ENCODE data around the gene ATG7.
A peak's percentile ranks its signal among the peaks of the same experiment; 100 is the strongest.

ATG7 gene

GRCh38 chr3:11238060-11238459 is 34.1 kb upstream of the ATG7 start:
- CTCF ChIA-PET, result interaction anchor here (0.7 to 4.3 kb wide), 3 partner anchors 9 to 97 kb away, joined by 3 to 63 read pairs (median 3); no protein-coding TSS in a partner anchor
- Histone ChIP-seq H3K36me3 (ENCODE audit: control insufficient read depth in 2 of 2, insufficient read depth in 1 of 2, low read length in 2 of 2) (no peaks in the 10 kb centered on the region), H3K27ac (ENCODE audit: extremely low read depth, low read depth, low read length) (no peak overlapping the region), H3K4me3 (ENCODE audit: low read depth, low read length) (no peak overlapping the region), H3K4me1 (ENCODE audit: control insufficient read depth, insufficient read depth, low read length) (no peaks in the 10 kb centered on the region), H3K9me3 (ENCODE audit: control insufficient read depth, insufficient read depth, low read depth, low read length) (no peaks in the 10 kb centered on the region)
- POLR2A ChIA-PET, result interaction anchor here (0.5 to 1.2 kb wide), 2 partner anchors 97 to 98 kb away, joined by 5 to 6 read pairs; no protein-coding TSS in a partner anchor
- TF ChIP-seq ZIC2 (tag by site-specific recombination; IDR thresholded peaks at IDR 0.05), result no peak
- TF ChIP-seq ZNF324 (tag by site-specific recombination; IDR thresholded peaks at IDR 0.05), result no peak
- no peak for TF ChIP-seq ELK4 (IDR thresholded peaks at IDR 0.05; ENCODE audit: borderline replicate concordance, low read depth, low read length)
- TF ChIP-seq ZNF239 (tag by site-specific recombination; IDR thresholded peaks at IDR 0.05), result no peak
- no peak for TF ChIP-seq HOXA7 (CRISPR knock-in tag; IDR thresholded peaks at IDR 0.05; ENCODE audit: borderline replicate concordance)
- TF ChIP-seq HOXD13 (CRISPR knock-in tag; IDR thresholded peaks at IDR 0.05; ENCODE audit: borderline replicate concordance), result no peak
- TF ChIP-seq ZNF561 (tag by site-specific recombination; IDR thresholded peaks at IDR 0.05; ENCODE audit: borderline replicate concordance), result no peak
- no peak for TF ChIP-seq ZNF571 (tag by site-specific recombination; IDR thresholded peaks at IDR 0.05)
- no peak for TF ChIP-seq KLF1 (tag by site-specific recombination; IDR thresholded peaks at IDR 0.05)
- TF ChIP-seq ZNF114 (tag by site-specific recombination; IDR thresholded peaks at IDR 0.05), result no peak
- TF ChIP-seq ZSCAN4 (tag by site-specific recombination; IDR thresholded peaks at IDR 0.05), result no peak

GRCh38 chr3:11238880-11239279 is 33.3 kb upstream of the ATG7 start:
- ChIA-PET POLR2A (no interaction called here), CTCF (interaction anchor here (1.0 to 4.3 kb wide), 2 partner anchors 8 to 96 kb away, joined by 3 to 63 read pairs; no protein-coding TSS in a partner anchor)

GRCh38 chr3:11239796-11240195 is 32.4 kb upstream of the ATG7 start:
- CTCF ChIA-PET, result interaction anchor here (0.6 to 1.5 kb wide), 3 partner anchors 33 to 376 kb away, joined by 3 to 5 read pairs (median 3); no protein-coding TSS in a partner anchor
- POLR2A ChIA-PET, result interaction anchor here (0.6 kb wide), 1 partner anchor 35 kb away, joined by 3 read pairs; no protein-coding TSS in a partner anchor

More at GRCh38 chr3:11238880-11239279, 33.3 kb upstream of the ATG7 start:
- Histone ChIP-seq H3K27ac (ENCODE audit: extremely low read depth, low read depth, low read length) (no peak overlapping the region), H3K4me1 (ENCODE audit: control insufficient read depth, insufficient read depth, low read length) (no peaks in the 10 kb centered on the region), H3K9me3 (ENCODE audit: control insufficient read depth, insufficient read depth, low read depth, low read length) (no peaks in the 10 kb centered on the region), H3K4me3 (ENCODE audit: low read depth, low read length) (no peak overlapping the region), H3K36me3 (ENCODE audit: control insufficient read depth in 2 of 2, insufficient read depth in 1 of 2, low read length in 2 of 2) (no peaks in the 10 kb centered on the region)
- TF ChIP-seq ZNF24 (tag by site-specific recombination; IDR thresholded peaks at IDR 0.05) (no peak), ZNF184 (tag by site-specific recombination; IDR thresholded peaks at IDR 0.05) (peak; percentile 99)

More at GRCh38 chr3:11239796-11240195, 32.4 kb upstream of the ATG7 start:
- no peak overlapping the region for H3K27ac ChIP-seq (ENCODE audit: extremely low read depth, low read depth, low read length)
- H3K4me3 ChIP-seq (ENCODE audit: low read depth, low read length), result no peak overlapping the region
- no peaks in the 10 kb centered on the region for H3K4me1 ChIP-seq (ENCODE audit: control insufficient read depth, insufficient read depth, low read length)
- H3K36me3 ChIP-seq (ENCODE audit: control insufficient read depth in 2 of 2, insufficient read depth in 1 of 2, low read length in 2 of 2), result no peaks in the 10 kb centered on the region
- no peaks in the 10 kb centered on the region for H3K9me3 ChIP-seq (ENCODE audit: control insufficient read depth, insufficient read depth, low read depth, low read length)
- no peak for TF ChIP-seq ZNF529 (tag by site-specific recombination; IDR thresholded peaks at IDR 0.05; ENCODE audit: insufficient replicate concordance)
- TF ChIP-seq ZNF362 (tag by site-specific recombination; IDR thresholded peaks at IDR 0.05), result no peak
- no peak for TF ChIP-seq ZNF146 (tag by site-specific recombination; IDR thresholded peaks at IDR 0.05)
- TF ChIP-seq ZNF626 (tag by site-specific recombination; IDR thresholded peaks at IDR 0.05), result no peak
- TF ChIP-seq ZNF560 (tag by site-specific recombination; IDR thresholded peaks at IDR 0.05; ENCODE audit: borderline replicate concordance), result no peak
- no peak for TF ChIP-seq BCL11A (tag by site-specific recombination; IDR thresholded peaks at IDR 0.05; ENCODE audit: low read depth)
- TF ChIP-seq ZNF24 (tag by site-specific recombination; IDR thresholded peaks at IDR 0.05), result no peak
- no peak for TF ChIP-seq ZNF18 (tag by site-specific recombination; IDR thresholded peaks at IDR 0.05)
- TF ChIP-seq KLF16 (tag by site-specific recombination; IDR thresholded peaks at IDR 0.05), result no peak
- TF ChIP-seq ZNF654 (tag by site-specific recombination; IDR thresholded peaks at IDR 0.05; ENCODE audit: low read depth), result no peak
- no peak for TF ChIP-seq ZNF837 (tag by site-specific recombination; IDR thresholded peaks at IDR 0.05)
- no peak for TF ChIP-seq ZNF76 (tag by site-specific recombination; IDR thresholded peaks at IDR 0.05; ENCODE audit: borderline replicate concordance, low read depth)
